ENCODE results near the gene LPIN1. TPM values are rescaled to one million over a fixed set of nuclear protein-coding genes. Genes with fewer than 3 reads are reported as not detected.

LPIN1 gene
- total RNA-seq, 2 experiments from 2014 or later: 96.4 to 102 TPM

- Mint-ChIP-seq H3K36me3 (ENCODE audit: low read depth) (no peaks in the 10 kb centered on the region), H3K27me3 (ENCODE audit: low read depth) (peaks cover 5% of the 10 kb centered on the region), H3K4me3 (no peak overlapping the region), H3K9me3 (no peaks in the 10 kb centered on the region), H3K4me1 (ENCODE audit: low read depth) (peaks cover 30% of the 10 kb centered on the region), H3K27ac (no peak overlapping the region)
- no peak for DNase-seq
- CTCF ChIA-PET: no interaction called here
- intact Hi-C loops (cut with micrococcal nuclease): no loop called here
Observed at GRCh38 chr2:11870064-11870463, 123.6 kb downstream of the LPIN1 start.

GRCh38 chr2:11870584-11870983 is 124.2 kb downstream of the LPIN1 start:
- peak; percentile 30 for DNase-seq
- Mint-ChIP-seq H3K36me3 (ENCODE audit: low read depth) (no peaks in the 10 kb centered on the region), H3K9me3 (no peaks in the 10 kb centered on the region), H3K4me1 (ENCODE audit: low read depth) (peaks cover 30% of the 10 kb centered on the region), H3K27ac (no peak overlapping the region), H3K27me3 (ENCODE audit: low read depth) (peaks cover 5% of the 10 kb centered on the region), H3K4me3 (no peak overlapping the region)
- intact Hi-C loops (cut with micrococcal nuclease): no loop called here
- CTCF ChIA-PET: no interaction called here

- intact Hi-C loops (cut with micrococcal nuclease): no loop called here
- Mint-ChIP-seq H3K36me3 (ENCODE audit: low read depth) (no peaks in the 10 kb centered on the region), H3K27me3 (ENCODE audit: low read depth) (peaks cover 5% of the 10 kb centered on the region), H3K4me1 (ENCODE audit: low read depth) (peaks cover 27% of the 10 kb centered on the region), H3K4me3 (no peak overlapping the region), H3K9me3 (no peaks in the 10 kb centered on the region), H3K27ac (no peak overlapping the region)
- CTCF ChIA-PET: interaction anchor here (0.7 to 1.1 kb wide), 2 partner anchors 8 to 588 kb away, joined by 3 to 7 read pairs; no protein-coding TSS in a partner anchor
- DNase-seq: no peak
Observed at GRCh38 chr2:11871421-11871820, 125.0 kb downstream of the LPIN1 start.

- no peak overlapping the region for H3K4me3 Mint-ChIP-seq
- H3K4me1 Mint-ChIP-seq (ENCODE audit: low read depth): peaks cover 19% of the 10 kb centered on the region
- no peak overlapping the region for H3K27ac Mint-ChIP-seq
- no peaks in the 10 kb centered on the region for H3K36me3 Mint-ChIP-seq (ENCODE audit: low read depth)
- CTCF ChIA-PET: interaction anchor here (0.7 to 1.5 kb wide), 6 partner anchors 8 to 1196 kb away, joined by 3 to 7 read pairs (median 4); no protein-coding TSS in a partner anchor
- intact Hi-C loops (cut with micrococcal nuclease): no loop called here
- peak; percentile 33 for DNase-seq
- H3K9me3 Mint-ChIP-seq: no peaks in the 10 kb centered on the region
- peaks cover 5% of the 10 kb centered on the region for H3K27me3 Mint-ChIP-seq (ENCODE audit: low read depth)
Observed at GRCh38 chr2:11872247-11872947, 126.0 kb downstream of the LPIN1 start.

- H3K9me3 Mint-ChIP-seq: no peaks in the 10 kb centered on the region
- CTCF ChIA-PET: interaction anchor here (0.7 to 1.5 kb wide), 4 partner anchors 9 to 1195 kb away, joined by 3 to 4 read pairs (median 4); no protein-coding TSS in a partner anchor
Observed at GRCh38 chr2:11872948-11873269, 126.5 kb downstream of the LPIN1 start.

GRCh38 chr2:11873356-11874154 is 127.1 kb downstream of the LPIN1 start:
- Mint-ChIP-seq H3K9me3 (no peaks in the 10 kb centered on the region), H3K36me3 (ENCODE audit: low read depth) (no peaks in the 10 kb centered on the region), H3K27me3 (ENCODE audit: low read depth) (peaks cover 5% of the 10 kb centered on the region), H3K4me3 (no peak overlapping the region), H3K27ac (no peak overlapping the region), H3K4me1 (ENCODE audit: low read depth) (peaks cover 17% of the 10 kb centered on the region)
- CTCF ChIA-PET: interaction anchor here (0.8 to 1.5 kb wide), 3 partner anchors 9 to 44 kb away, joined by 4 read pairs; no protein-coding TSS in a partner anchor
- intact Hi-C loops (cut with micrococcal nuclease): no loop called here
- DNase-seq: no peak

More at GRCh38 chr2:11872948-11873269, 126.5 kb downstream of the LPIN1 start:
- intact Hi-C loops (cut with micrococcal nuclease): no loop called here
- no peak overlapping the region for H3K4me3 Mint-ChIP-seq
- H3K4me1 Mint-ChIP-seq (ENCODE audit: low read depth): peaks cover 17% of the 10 kb centered on the region
- H3K27me3 Mint-ChIP-seq (ENCODE audit: low read depth): peaks cover 5% of the 10 kb centered on the region
- no peak overlapping the region for H3K27ac Mint-ChIP-seq
- no peak for DNase-seq
- no peaks in the 10 kb centered on the region for H3K36me3 Mint-ChIP-seq (ENCODE audit: low read depth)

- Mint-ChIP-seq H3K4me3 (no peak overlapping the region), H3K27me3 (ENCODE audit: low read depth) (peaks cover 5% of the 10 kb centered on the region), H3K27ac (no peak overlapping the region), H3K4me1 (ENCODE audit: low read depth) (peaks cover 17% of the 10 kb centered on the region), H3K9me3 (no peaks in the 10 kb centered on the region), H3K36me3 (ENCODE audit: low read depth) (no peaks in the 10 kb centered on the region)
- intact Hi-C loops (cut with micrococcal nuclease): no loop called here
- DNase-seq: no peak
- CTCF ChIA-PET: no interaction called here
Observed at GRCh38 chr2:11874861-11875260, 128.4 kb downstream of the LPIN1 start.

GRCh38 chr2:11875481-11875880 is 129.0 kb downstream of the LPIN1 start:
- Mint-ChIP-seq H3K4me1 (ENCODE audit: low read depth) (peaks cover 12% of the 10 kb centered on the region), H3K36me3 (ENCODE audit: low read depth) (no peaks in the 10 kb centered on the region), H3K27me3 (ENCODE audit: low read depth) (peaks cover 2% of the 10 kb centered on the region), H3K9me3 (no peaks in the 10 kb centered on the region), H3K27ac (no peak overlapping the region), H3K4me3 (no peak overlapping the region)
- intact Hi-C loops (cut with micrococcal nuclease): no loop called here
- CTCF ChIA-PET: no interaction called here
- no peak for DNase-seq

- Mint-ChIP-seq H3K27me3 (ENCODE audit: low read depth) (no peaks in the 10 kb centered on the region), H3K36me3 (ENCODE audit: low read depth) (no peaks in the 10 kb centered on the region), H3K4me3 (no peak overlapping the region), H3K9me3 (no peaks in the 10 kb centered on the region), H3K27ac (no peak overlapping the region), H3K4me1 (ENCODE audit: low read depth) (peaks cover 7% of the 10 kb centered on the region)
- CTCF ChIA-PET: no interaction called here
- intact Hi-C loops (cut with micrococcal nuclease): no loop called here
- DNase-seq: no peak
Observed at GRCh38 chr2:11876436-11876835, 130.0 kb downstream of the LPIN1 start.

GRCh38 chr2:11876889-11877288 is 130.5 kb downstream of the LPIN1 start:
- Mint-ChIP-seq H3K4me3 (no peak overlapping the region), H3K27ac (no peak overlapping the region), H3K9me3 (peaks cover 3% of the 10 kb centered on the region), H3K4me1 (ENCODE audit: low read depth) (peaks cover 7% of the 10 kb centered on the region), H3K36me3 (ENCODE audit: low read depth) (no peaks in the 10 kb centered on the region), H3K27me3 (ENCODE audit: low read depth) (no peaks in the 10 kb centered on the region)
- CTCF ChIA-PET: no interaction called here
- intact Hi-C loops (cut with micrococcal nuclease): no loop called here
- no peak for DNase-seq
